GM21526 (cell line): Measurements from ENCODE around the gene PCYT1A.
A peak's percentile ranks its signal among the peaks of the same experiment; 100 is the strongest.
"Not testable (repeated sequence)": the region's sequence is repeated elsewhere in the genome, so short reads cannot be mapped to it uniquely, and the experiment has no call there.

Experiments used
- ATAC-seq: cut with Tn5 transposase; IDR thresholded peaks from one replicate; pipeline ENCODE4 v1.9.1; 2021; ENCODE audit warnings: moderate library complexity; ENCODE audit not compliant: unreplicated experiment, low FRiP score

PCYT1A gene

GRCh38 chr3:196287440-196288140 lies at the start of gene PCYT1A:
PCYT1A (minus strand) TSS chr3:196287726; CDS start chr3:196270531, 17,195 bp downstream.
- ATAC-seq, result peak; percentile 74

DNA sequence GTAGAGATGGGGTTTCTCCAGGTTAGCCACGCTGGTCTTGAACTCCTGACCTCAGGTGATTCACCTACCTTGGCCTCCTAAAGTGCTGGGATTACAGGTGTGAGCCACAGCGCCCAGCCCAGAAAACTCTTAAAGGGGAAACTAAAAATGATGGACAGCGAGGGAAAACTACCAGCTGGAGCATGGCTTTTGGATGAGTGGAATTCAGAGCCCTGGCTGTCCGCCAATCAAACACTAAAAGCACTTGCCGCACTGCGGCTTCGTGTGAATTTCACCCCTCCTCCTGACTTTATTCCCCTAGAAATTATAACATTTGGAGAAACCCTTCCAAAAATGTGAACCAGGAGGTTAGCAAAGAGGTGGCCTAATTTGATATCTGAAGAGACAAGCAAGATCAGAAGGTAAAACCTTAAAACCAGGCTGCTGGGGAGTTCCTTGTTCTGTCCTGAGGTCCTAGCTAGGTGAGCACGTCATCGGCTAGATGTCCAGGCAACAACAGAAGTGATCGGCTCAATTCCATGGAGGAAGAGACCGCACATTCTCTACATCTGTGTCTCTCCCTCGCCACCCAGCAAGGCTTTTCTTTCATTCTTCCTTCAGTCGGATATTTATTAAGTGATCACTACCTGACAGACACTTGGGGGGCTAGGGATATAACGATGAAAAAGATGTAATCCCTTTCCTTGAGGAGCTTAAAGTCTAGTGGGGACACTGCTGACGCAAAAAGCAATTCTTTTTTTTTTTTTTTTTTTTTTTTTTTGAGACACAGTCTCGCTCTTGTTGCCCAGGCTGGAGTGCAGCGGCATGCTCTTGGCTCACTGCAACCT lies 49.0 kb upstream of the PCYT1A start:
- no peak for ATAC-seq

DNA sequence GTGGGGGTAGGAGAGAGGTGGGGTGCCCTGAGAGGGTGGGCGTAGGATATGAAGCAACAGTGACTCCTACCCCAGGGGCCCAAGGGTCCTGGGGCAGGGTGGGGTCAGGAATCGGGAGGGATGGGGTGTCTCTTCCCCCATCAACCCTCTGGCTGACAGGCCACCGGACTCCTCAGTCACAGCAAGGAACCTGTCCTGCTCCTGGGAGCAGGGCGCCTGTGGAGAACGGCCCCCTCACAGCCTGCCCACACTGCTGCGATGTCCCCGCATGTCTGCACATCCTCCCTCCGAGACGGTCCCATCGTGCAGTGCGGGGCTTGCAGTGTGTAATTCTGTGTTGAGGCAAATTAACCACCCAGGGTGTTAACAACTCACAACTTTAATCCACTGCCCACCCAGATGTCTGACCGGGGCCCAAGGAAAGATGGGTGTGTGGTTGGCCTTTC lies 48.0 kb upstream of the PCYT1A start:
- ATAC-seq, result no peak

DNA sequence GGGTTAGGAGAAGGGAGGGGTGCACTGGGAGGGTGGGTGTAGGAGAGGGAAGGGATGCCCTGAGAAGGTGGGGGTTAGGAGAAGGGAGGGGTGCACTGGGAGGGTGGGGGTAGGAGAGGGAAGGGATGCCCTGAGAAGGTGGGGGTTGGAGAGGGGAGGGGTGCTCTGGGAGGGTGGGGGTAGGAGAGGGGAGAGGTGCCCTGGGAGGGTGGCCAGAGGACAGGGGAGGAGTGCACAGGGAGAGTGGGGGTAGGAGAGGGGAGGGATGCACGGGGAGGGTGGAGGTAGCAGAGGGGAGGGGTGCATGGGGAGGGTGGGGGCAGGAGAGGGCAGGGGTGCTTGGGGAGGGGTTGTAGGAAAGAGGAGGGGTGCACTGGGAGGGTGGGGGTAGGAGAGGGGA lies 47.5 kb upstream of the PCYT1A start:
- no peak for ATAC-seq

DNA sequence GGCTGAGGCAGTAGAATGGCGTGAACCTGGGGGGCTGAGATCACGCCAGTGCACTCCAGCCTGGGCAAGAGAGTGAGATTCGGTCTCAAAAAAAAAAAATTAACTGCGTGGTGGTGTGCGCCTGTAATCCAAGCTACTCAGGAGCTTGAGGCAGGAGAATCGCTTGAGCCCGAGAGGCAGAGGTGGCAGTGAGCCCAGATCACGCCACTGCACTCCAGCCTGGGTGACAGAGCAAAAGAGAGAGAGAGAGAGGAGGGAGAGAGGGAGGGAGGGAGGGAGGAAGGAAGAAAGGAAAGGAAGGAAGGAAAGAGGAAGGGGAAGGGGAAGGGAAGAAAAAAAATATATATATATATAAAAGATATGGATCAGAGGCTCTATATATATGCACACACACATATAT lies 44.6 kb upstream of the PCYT1A start:
- no peak for ATAC-seq

- ATAC-seq, result no peak
Observed at GRCh38 chr3:196327405-196327804, 39.9 kb upstream of the PCYT1A start.

DNA sequence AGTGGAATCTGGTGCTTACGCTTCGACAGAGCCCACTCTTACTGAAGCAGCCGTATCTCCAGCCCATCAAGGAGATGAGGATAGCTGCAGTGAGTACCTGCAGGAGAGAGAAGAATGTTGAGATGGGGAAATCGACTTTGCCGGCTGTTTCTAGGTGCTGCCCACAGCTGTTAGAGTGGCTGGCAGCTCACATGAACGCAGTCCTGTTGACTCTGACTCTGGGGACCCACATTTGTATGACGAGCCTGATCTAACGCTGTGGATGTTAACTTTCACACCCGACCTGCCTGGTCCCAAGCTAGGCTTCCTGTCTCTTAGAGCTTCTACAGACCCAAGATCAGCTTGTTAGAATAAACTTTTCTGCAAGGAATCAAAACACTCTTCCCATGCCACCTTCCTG lies 39.4 kb upstream of the PCYT1A start:
- no peak for ATAC-seq

- no peak for ATAC-seq
Observed at GRCh38 chr3:196323691-196324090, 36.2 kb upstream of the PCYT1A start.

DNA sequence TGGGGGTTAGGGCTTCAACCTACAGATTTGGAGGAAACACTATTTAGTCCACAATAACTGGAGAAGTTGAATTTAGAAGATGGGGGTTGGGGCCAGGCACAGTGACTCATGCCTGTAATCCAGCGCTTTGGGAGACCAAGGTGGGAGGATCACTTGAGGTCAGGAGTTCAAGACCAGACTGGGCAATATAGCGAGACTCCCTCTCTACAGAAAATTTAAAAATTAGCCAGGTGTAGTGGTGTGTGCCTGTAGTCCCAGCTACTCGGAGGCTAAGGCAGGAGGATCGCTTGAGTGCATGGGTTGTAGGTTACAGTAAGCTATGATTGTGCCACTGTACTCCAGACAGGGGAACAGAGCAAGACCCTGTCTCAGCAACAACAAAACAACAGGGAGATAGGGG lies 35.5 kb upstream of the PCYT1A start:
- ATAC-seq, result no peak

GRCh38 chr3:196321162-196321561 lies 33.6 kb upstream of the PCYT1A start:
- ATAC-seq, result no peak

DNA sequence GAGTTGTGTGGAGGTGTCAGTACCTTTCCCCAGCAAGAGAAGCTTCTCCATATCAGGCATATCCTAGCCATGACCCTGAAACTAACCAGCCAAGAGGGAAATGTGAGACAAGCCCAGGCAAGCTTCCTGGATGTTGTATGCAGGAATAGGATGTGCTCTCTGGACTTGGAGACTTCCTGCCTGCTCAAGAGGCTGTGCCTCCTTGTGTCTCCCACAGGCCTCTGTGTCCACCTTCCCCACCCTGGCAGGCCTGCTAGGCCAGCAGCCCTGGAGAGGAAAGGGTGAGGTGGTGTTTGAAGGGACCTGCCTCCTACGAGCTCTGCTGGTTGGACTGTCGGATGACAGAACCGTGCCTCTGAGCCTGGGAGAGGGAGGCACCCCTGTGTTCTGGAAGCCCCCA lies 32.6 kb upstream of the PCYT1A start:
- no peak for ATAC-seq

- peak; percentile 83 for ATAC-seq
Observed at GRCh38 chr3:196317687-196318467, 30.4 kb upstream of the PCYT1A start, which contains the start of gene DYNLT2B. DYNLT2B (minus strand) TSS chr3:196318240; CDS start chr3:196318152, 88 bp downstream.

GRCh38 chr3:196316799-196317686 lies 29.5 kb upstream of the PCYT1A start:
- not testable (repeated sequence) for ATAC-seq

- no peak for ATAC-seq
Observed at GRCh38 chr3:196315821-196316220, 28.3 kb upstream of the PCYT1A start.

GRCh38 chr3:196314597-196314996 lies 27.1 kb upstream of the PCYT1A start:
- ATAC-seq, result no peak

GRCh38 chr3:196314086-196314485 lies 26.6 kb upstream of the PCYT1A start:
- not testable (repeated sequence) for ATAC-seq

DNA sequence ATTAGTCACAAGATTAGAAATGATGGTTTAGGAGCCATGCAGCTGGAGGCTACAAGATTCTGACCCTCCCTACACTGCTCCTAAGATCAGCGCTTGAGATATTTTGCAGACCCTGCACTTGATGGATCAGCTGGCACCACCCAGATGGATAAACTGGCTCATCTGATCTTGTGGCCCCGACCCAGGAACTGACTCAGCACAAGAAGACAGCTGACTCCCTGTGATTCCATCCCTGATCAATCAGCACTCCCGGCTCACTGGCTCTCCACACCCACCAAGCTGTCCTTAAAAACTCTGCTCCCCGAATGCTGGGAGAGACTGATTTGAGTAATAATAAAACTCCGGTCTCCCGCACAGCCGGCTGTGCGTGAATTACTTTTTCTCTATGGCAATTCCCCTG lies 15.4 kb upstream of the PCYT1A start:
- not testable (repeated sequence) for ATAC-seq

DNA sequence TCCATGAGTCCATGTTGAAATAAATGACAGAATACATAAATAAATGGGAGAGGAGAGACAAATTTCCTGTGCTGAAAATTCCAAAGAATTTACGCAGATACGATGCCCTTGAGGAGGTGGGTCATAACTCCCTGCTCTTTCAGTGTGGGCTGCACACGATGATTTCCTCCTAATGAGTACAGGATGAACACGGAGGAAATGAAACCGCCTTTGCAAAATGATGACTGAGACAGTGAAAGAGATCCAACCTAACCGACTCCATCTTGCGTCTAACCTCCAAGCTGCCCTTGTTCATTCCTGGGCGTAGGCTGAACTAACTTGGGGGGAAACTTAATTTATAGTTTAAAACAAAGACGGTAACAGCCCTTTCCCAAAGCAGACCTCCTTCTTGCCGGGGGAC lies 15.0 kb upstream of the PCYT1A start:
- ATAC-seq, result not testable (repeated sequence)

GRCh38 chr3:196298521-196298920 lies 11.0 kb upstream of the PCYT1A start:
- ATAC-seq, result no peak
